Measurements from ENCODE around the gene APOL1. TPM values are rescaled to one million over a fixed set of nuclear protein-coding genes. Genes with fewer than 3 reads are reported as not detected.

The APOL1 gene
- total and polyA plus RNA-seq, 9 of the 15 experiments (the other 6 are each of a cell fraction or from before 2014, with no cell fraction given): 2.5 to 9.7 (median 5.6) TPM

- TF ChIP-seq FOXA3 (CRISPR knock-in tag; conservative IDR thresholded peaks at IDR 0.05 in 1 of 2, IDR thresholded peaks at IDR 0.05 in 1 of 2): peak in 1 of 2 experiments; percentile 40; a peak in 1 of 4 replicates
- TF ChIP-seq, protein P1, sequence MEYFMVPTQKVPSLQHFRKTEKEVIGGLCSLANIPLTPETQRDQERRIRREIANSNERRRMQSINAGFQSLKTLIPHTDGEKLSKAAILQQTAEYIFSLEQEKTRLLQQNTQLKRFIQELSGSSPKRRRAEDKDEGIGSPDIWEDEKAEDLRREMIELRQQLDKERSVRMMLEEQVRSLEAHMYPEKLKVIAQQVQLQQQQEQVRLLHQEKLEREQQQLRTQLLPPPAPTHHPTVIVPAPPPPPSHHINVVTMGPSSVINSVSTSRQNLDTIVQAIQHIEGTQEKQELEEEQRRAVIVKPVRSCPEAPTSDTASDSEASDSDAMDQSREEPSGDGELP (CRISPR knock-in tag; IDR thresholded peaks at IDR 0.05; ENCODE audit: borderline replicate concordance): peak; percentile 89
- no peak for TF ChIP-seq HIVEP1 (CRISPR knock-in tag; IDR thresholded peaks at IDR 0.05)
- TF ChIP-seq ZNF785 (CRISPR knock-in tag; IDR thresholded peaks at IDR 0.05): no peak
- TF ChIP-seq E2F6 (IDR thresholded peaks at IDR 0.05; ENCODE audit: borderline replicate concordance in 1 of 2, extremely low read depth in 1 of 2, insufficient read depth in 1 of 2, insufficient read length in 1 of 2, low read depth in 1 of 2, low read length in 1 of 2, poor library complexity in 1 of 2, severe bottlenecking in 1 of 2): peak in 1 of 2 experiments; percentile 32
- no peak for TF ChIP-seq SAFB (IDR thresholded peaks at IDR 0.05; ENCODE audit: borderline replicate concordance, low read depth, low read length)
- no peak for TF ChIP-seq UBTF (IDR thresholded peaks at IDR 0.05; ENCODE audit: borderline replicate concordance in 1 of 2, low read depth in 2 of 2, low read length in 2 of 2)
- TF ChIP-seq, protein P2, sequence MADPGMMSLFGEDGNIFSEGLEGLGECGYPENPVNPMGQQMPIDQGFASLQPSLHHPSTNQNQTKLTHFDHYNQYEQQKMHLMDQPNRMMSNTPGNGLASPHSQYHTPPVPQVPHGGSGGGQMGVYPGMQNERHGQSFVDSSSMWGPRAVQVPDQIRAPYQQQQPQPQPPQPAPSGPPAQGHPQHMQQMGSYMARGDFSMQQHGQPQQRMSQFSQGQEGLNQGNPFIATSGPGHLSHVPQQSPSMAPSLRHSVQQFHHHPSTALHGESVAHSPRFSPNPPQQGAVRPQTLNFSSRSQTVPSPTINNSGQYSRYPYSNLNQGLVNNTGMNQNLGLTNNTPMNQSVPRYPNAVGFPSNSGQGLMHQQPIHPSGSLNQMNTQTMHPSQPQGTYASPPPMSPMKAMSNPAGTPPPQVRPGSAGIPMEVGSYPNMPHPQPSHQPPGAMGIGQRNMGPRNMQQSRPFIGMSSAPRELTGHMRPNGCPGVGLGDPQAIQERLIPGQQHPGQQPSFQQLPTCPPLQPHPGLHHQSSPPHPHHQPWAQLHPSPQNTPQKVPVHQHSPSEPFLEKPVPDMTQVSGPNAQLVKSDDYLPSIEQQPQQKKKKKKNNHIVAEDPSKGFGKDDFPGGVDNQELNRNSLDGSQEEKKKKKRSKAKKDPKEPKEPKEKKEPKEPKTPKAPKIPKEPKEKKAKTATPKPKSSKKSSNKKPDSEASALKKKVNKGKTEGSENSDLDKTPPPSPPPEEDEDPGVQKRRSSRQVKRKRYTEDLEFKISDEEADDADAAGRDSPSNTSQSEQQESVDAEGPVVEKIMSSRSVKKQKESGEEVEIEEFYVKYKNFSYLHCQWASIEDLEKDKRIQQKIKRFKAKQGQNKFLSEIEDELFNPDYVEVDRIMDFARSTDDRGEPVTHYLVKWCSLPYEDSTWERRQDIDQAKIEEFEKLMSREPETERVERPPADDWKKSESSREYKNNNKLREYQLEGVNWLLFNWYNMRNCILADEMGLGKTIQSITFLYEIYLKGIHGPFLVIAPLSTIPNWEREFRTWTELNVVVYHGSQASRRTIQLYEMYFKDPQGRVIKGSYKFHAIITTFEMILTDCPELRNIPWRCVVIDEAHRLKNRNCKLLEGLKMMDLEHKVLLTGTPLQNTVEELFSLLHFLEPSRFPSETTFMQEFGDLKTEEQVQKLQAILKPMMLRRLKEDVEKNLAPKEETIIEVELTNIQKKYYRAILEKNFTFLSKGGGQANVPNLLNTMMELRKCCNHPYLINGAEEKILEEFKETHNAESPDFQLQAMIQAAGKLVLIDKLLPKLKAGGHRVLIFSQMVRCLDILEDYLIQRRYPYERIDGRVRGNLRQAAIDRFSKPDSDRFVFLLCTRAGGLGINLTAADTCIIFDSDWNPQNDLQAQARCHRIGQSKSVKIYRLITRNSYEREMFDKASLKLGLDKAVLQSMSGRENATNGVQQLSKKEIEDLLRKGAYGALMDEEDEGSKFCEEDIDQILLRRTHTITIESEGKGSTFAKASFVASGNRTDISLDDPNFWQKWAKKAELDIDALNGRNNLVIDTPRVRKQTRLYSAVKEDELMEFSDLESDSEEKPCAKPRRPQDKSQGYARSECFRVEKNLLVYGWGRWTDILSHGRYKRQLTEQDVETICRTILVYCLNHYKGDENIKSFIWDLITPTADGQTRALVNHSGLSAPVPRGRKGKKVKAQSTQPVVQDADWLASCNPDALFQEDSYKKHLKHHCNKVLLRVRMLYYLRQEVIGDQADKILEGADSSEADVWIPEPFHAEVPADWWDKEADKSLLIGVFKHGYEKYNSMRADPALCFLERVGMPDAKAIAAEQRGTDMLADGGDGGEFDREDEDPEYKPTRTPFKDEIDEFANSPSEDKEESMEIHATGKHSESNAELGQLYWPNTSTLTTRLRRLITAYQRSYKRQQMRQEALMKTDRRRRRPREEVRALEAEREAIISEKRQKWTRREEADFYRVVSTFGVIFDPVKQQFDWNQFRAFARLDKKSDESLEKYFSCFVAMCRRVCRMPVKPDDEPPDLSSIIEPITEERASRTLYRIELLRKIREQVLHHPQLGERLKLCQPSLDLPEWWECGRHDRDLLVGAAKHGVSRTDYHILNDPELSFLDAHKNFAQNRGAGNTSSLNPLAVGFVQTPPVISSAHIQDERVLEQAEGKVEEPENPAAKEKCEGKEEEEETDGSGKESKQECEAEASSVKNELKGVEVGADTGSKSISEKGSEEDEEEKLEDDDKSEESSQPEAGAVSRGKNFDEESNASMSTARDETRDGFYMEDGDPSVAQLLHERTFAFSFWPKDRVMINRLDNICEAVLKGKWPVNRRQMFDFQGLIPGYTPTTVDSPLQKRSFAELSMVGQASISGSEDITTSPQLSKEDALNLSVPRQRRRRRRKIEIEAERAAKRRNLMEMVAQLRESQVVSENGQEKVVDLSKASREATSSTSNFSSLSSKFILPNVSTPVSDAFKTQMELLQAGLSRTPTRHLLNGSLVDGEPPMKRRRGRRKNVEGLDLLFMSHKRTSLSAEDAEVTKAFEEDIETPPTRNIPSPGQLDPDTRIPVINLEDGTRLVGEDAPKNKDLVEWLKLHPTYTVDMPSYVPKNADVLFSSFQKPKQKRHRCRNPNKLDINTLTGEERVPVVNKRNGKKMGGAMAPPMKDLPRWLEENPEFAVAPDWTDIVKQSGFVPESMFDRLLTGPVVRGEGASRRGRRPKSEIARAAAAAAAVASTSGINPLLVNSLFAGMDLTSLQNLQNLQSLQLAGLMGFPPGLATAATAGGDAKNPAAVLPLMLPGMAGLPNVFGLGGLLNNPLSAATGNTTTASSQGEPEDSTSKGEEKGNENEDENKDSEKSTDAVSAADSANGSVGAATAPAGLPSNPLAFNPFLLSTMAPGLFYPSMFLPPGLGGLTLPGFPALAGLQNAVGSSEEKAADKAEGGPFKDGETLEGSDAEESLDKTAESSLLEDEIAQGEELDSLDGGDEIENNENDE (IDR thresholded peaks at IDR 0.05; ENCODE audit: low read depth, low read length): no peak
Measured at GRCh38 chr22:36239401-36240171, 13.3 kb upstream of the APOL1 start, which contains the start of gene APOL2 (continued).

All from K562 (cell line).